ENCODE measurements around the gene VPS39.

The VPS39 gene

DNA sequence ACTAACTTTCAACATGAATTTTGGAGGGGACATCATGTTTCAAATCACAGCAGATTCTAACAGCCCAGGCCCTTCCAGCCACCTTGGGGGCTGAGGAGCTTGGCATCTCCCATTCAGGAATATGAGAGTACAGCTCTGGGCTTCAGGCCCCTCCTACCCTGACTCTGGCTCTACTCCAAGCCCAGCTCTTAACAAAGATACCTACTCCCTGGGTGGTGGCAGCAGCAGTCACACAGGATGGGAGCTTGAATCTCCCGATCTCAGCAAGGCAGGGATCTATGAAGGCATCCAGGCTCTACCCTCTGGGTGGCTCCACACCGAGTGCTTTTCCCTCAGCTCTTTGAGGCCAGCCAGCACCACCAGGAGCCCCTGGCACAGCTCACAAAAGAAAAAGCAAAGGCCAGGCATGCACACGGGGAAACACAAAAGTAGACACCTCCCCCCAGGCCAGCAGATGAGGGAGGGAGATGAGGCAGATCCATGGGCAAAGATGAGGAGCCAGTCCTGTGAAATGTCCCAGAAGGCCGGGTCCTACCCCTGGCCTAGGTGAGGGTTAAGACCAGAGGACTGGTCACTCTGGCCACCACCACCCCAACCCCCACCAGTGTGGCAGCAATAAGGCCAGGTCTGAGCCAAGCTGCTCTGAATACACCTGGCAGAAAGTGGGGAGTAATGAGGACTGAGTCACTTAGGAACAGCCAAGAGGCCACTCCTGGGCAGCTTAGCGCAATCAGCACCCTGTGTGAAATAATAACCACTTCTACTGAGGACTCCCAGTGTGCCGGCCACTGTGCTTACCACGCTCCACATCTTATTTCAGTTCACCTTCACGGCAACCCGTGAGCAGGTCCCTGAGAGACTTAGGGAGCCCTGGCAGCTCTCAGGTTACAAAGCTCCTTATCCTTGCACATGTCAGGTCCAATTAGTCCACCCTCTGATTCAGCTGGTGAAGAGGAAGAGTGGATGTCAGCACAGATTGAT lies 76.0 kb downstream of the VPS39 start:
- Histone ChIP-seq H3K9ac (ENCODE audit: low read length) (no peak overlapping the region), H3K79me2 (ENCODE audit: low read length) (no peaks in the 10 kb centered on the region), H4K20me1 (ENCODE audit: insufficient read depth, low read length) (no peaks in the 10 kb centered on the region), H3K36me3 (replicated peaks; ENCODE audit: low read depth, low read length) (no peaks in the 10 kb centered on the region), H3K27me3 (ENCODE audit: low read depth, low read length) (peaks cover 12% of the 10 kb centered on the region; the same call in 1 of the 2 replicates), H3K9me3 (ENCODE audit: insufficient read depth, low read length) (no peaks in the 10 kb centered on the region), H3K4me2 (ENCODE audit: low read length) (no peak overlapping the region), H3K27ac (ENCODE audit: low read length) (no peak overlapping the region), H3K4me1 (ENCODE audit: low read length) (peaks cover 14% of the 10 kb centered on the region), H2AFZ (ENCODE audit: low read depth, low read length) (no peak overlapping the region), H3K4me3 (ENCODE audit: low read length) (no peak overlapping the region)
- TF ChIP-seq CTCF (IDR thresholded peaks at IDR 0.05; ENCODE audit: low read depth, low read length) (no peak), EZH2phosphoT487 (IDR thresholded peaks at IDR 0.05; ENCODE audit: low read depth) (no peak)

DNA sequence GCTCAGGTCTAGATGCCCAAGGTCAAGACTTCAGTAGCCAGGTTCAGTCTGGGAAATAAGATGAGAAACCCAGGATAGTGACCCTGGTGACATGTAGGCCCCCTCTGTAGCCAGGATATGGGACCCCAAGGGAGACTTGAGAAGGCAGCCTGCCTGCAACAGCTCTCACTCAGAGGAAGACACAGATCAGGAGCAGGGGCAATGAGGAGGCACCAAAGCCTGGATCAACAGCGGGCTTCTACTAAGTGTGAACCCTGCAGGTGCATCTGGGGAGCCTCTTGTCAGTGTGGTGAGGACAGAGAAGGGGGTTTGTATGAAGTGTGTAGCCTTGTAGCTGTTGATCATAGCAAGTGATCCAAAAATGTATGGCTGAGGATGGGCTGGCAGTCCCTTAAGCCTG lies 77.1 kb downstream of the VPS39 start:
- Histone ChIP-seq H3K9me3 (ENCODE audit: insufficient read depth, low read length) (no peaks in the 10 kb centered on the region), H3K9ac (ENCODE audit: low read length) (no peak overlapping the region), H3K4me2 (ENCODE audit: low read length) (no peak overlapping the region), H3K79me2 (ENCODE audit: low read length) (no peaks in the 10 kb centered on the region), H3K4me1 (ENCODE audit: low read length) (peaks cover 14% of the 10 kb centered on the region), H4K20me1 (ENCODE audit: insufficient read depth, low read length) (no peaks in the 10 kb centered on the region), H3K27ac (ENCODE audit: low read length) (no peak overlapping the region), H3K36me3 (replicated peaks; ENCODE audit: low read depth, low read length) (no peaks in the 10 kb centered on the region), H3K27me3 (ENCODE audit: low read depth, low read length) (peaks cover 12% of the 10 kb centered on the region; the same call in 1 of the 2 replicates), H3K4me3 (ENCODE audit: low read length) (no peak overlapping the region), H2AFZ (ENCODE audit: low read depth, low read length) (no peak overlapping the region)
- TF ChIP-seq CTCF (IDR thresholded peaks at IDR 0.05; ENCODE audit: low read depth, low read length) (no peak), EZH2phosphoT487 (IDR thresholded peaks at IDR 0.05; ENCODE audit: low read depth) (no peak)

DNA sequence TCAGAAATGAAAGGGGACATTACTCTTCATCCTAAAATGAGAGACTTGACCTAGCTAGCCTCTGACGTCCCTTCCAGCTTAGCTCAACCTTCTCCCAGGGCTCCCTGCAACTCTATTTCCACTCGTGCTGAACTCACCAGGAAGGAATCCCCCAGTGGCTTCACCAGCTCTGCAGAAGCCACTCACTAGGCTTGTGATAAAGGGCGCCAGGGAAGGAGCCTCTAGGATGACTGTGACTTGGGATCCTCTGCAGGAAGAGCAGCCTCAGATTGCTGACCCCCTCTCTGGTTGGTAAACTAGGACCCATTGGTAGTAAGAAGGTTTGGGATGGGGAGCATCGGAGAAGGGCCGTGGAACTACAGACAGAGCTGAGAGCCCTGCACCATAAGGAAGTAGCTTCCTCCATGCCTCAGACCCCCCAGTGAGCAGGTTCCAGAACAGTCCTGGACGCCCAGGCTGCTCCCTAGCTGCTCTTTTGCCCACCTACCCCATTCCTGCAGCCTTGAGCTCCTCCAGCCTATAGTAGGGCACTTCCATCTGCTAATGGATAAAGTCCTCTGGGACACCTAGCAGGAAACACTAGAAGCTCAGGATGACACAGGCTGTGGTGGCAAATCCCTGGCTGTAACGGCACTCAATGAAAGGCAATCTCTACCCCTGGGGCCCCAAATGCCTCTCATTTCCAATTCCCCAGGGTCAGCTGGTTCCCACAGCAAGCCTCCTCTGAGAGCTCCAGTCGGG lies 77.7 kb downstream of the VPS39 start:
- Histone ChIP-seq H3K27me3 (ENCODE audit: low read depth, low read length) (peaks cover 14% of the 10 kb centered on the region), H3K4me1 (ENCODE audit: low read length) (peaks cover 14% of the 10 kb centered on the region), H3K27ac (ENCODE audit: low read length) (no peak overlapping the region), H3K9ac (ENCODE audit: low read length) (no peak overlapping the region), H2AFZ (ENCODE audit: low read depth, low read length) (no peak overlapping the region), H3K9me3 (ENCODE audit: insufficient read depth, low read length) (no peaks in the 10 kb centered on the region), H3K4me3 (ENCODE audit: low read length) (no peak overlapping the region), H3K79me2 (ENCODE audit: low read length) (no peaks in the 10 kb centered on the region), H3K36me3 (replicated peaks; ENCODE audit: low read depth, low read length) (no peaks in the 10 kb centered on the region), H4K20me1 (ENCODE audit: insufficient read depth, low read length) (no peaks in the 10 kb centered on the region), H3K4me2 (ENCODE audit: low read length) (no peak overlapping the region)
- TF ChIP-seq EZH2phosphoT487 (IDR thresholded peaks at IDR 0.05; ENCODE audit: low read depth) (no peak), CTCF (IDR thresholded peaks at IDR 0.05; ENCODE audit: low read depth, low read length) (no peak)

DNA sequence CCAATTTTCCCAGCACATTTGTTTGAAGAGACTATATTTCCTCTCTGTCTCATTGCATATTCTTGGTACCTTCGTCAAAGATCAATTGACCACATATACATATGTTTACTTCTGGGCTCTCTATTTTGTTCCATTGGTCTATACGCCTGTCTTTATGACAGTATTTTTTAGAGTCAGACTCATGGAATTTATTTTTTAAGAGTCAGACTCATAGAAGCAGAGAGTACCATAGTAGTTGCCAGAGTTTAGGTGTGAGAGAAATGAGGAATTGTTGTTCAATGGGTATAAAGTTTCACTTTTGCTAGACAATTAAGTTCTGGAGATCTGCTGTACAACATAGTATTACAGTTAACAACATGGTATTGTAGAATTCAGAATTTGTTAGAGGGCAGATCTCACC lies 78.7 kb downstream of the VPS39 start:
- Histone ChIP-seq H3K4me1 (ENCODE audit: low read length) (peaks cover 13% of the 10 kb centered on the region), H3K9ac (ENCODE audit: low read length) (no peak overlapping the region), H3K79me2 (ENCODE audit: low read length) (no peaks in the 10 kb centered on the region), H3K4me2 (ENCODE audit: low read length) (no peak overlapping the region), H3K36me3 (replicated peaks; ENCODE audit: low read depth, low read length) (no peaks in the 10 kb centered on the region), H3K27ac (ENCODE audit: low read length) (no peak overlapping the region), H4K20me1 (ENCODE audit: insufficient read depth, low read length) (no peaks in the 10 kb centered on the region), H3K9me3 (ENCODE audit: insufficient read depth, low read length) (no peaks in the 10 kb centered on the region), H3K4me3 (ENCODE audit: low read length) (no peak overlapping the region), H2AFZ (ENCODE audit: low read depth, low read length) (no peak overlapping the region), H3K27me3 (ENCODE audit: low read depth, low read length) (peaks cover 16% of the 10 kb centered on the region)
- no peak for TF ChIP-seq CTCF (IDR thresholded peaks at IDR 0.05; ENCODE audit: low read depth, low read length)
- TF ChIP-seq EZH2phosphoT487 (IDR thresholded peaks at IDR 0.05; ENCODE audit: low read depth), result no peak
